ENCODE results near the gene AP3B1.

DNA sequence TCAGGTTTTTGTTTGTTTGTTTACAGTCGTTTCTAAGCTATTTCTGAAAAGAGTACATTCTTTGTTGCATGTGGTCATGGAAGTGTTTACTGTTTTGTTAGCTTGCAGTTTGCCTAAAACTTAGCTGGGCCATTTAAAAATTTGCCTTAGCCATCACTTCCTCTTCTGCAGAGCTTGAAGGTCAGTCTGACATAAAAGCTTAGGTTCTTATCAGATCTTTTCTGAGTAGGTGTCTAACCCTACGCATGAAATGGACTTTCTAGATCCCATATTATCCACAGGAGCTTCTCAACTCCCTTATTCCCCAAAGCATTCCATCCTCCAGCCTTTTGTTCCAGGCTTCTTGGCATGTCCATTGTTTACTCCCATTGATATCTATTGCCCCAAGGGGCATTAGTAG, 90.3 kb downstream of the AP3B1 start:
- TF ChIP-seq, protein P1, sequence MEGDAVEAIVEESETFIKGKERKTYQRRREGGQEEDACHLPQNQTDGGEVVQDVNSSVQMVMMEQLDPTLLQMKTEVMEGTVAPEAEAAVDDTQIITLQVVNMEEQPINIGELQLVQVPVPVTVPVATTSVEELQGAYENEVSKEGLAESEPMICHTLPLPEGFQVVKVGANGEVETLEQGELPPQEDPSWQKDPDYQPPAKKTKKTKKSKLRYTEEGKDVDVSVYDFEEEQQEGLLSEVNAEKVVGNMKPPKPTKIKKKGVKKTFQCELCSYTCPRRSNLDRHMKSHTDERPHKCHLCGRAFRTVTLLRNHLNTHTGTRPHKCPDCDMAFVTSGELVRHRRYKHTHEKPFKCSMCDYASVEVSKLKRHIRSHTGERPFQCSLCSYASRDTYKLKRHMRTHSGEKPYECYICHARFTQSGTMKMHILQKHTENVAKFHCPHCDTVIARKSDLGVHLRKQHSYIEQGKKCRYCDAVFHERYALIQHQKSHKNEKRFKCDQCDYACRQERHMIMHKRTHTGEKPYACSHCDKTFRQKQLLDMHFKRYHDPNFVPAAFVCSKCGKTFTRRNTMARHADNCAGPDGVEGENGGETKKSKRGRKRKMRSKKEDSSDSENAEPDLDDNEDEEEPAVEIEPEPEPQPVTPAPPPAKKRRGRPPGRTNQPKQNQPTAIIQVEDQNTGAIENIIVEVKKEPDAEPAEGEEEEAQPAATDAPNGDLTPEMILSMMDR (IDR thresholded peaks at IDR 0.05; ENCODE audit: borderline replicate concordance, extremely low read depth, low read length, poor library complexity, severe bottlenecking): no peak
- no peak for TF ChIP-seq EZH2 (IDR thresholded peaks at IDR 0.05; ENCODE audit: borderline replicate concordance, low read depth, low read length, severe bottlenecking)
